Hepatocyte (in vitro differentiated cells): ENCODE data around the gene NKAIN2. TPM values are rescaled to one million over a fixed set of nuclear protein-coding genes. Genes with fewer than 3 reads are reported as not detected.

ENCODE experiments used
- DNase-seq: peaks from one replicate; pipeline ENCODE4 v3.0.0-alpha.2; 2016; ENCODE audit warnings: low spot score
- H2AFZ ChIP-seq: fragments of 200-600 bp; sonication (generic); 2 replicates; pipeline ENCODE4 v1.6.0; 2016; ENCODE audit warnings: antibody characterized with exemption, mild to moderate bottlenecking
- H3K27ac ChIP-seq: fragments of 200-600 bp; sonication (generic); 2 replicates; pipeline ENCODE4 v1.5.1; 2016; ENCODE audit warnings: mild to moderate bottlenecking
- H3K27me3 ChIP-seq: fragments of 200-600 bp; sonication (generic); 2 replicates; pipeline ENCODE4 v1.6.1; 2016
- H3K36me3 ChIP-seq: fragments of 200-600 bp; sonication (generic); replicated peaks from 2 replicates; pipeline ENCODE4 v1.5.1; 2016; ENCODE audit warnings: low read depth; ENCODE audit not compliant: insufficient read depth
- H3K4me1 ChIP-seq: fragments of 200-600 bp; sonication (generic); 2 replicates; pipeline ENCODE4 v1.5.1; 2016; ENCODE audit warnings: mild to moderate bottlenecking, moderate library complexity; ENCODE audit not compliant: insufficient read depth
- H3K4me2 ChIP-seq: fragments of 200-600 bp; sonication (generic); 2 replicates; pipeline ENCODE4 v1.6.0; 2016
- H3K4me3 ChIP-seq: fragments of 200-600 bp; sonication (generic); 2 replicates; pipeline ENCODE4 v1.5.1; 2016; ENCODE audit warnings: mild to moderate bottlenecking
- H3K79me2 ChIP-seq: fragments of 200-600 bp; sonication (generic); 2 replicates; pipeline ENCODE4 v1.6.0; 2017; ENCODE audit warnings: mild to moderate bottlenecking
- H3K9me2 ChIP-seq: fragments of 200-600 bp; sonication (generic); replicated peaks from 2 replicates; pipeline ENCODE4 v1.6.0; 2017; ENCODE audit warnings: mild to moderate bottlenecking; ENCODE audit not compliant: insufficient read depth
- H3K9me3 ChIP-seq: fragments of 200-600 bp; sonication (generic); 2 replicates; pipeline ENCODE4 v1.5.1; 2016; ENCODE audit warnings: low read depth, mild to moderate bottlenecking
- H4K20me1 ChIP-seq: fragments of 200-600 bp; sonication (generic); 2 replicates; pipeline ENCODE4 v1.6.0; 2016; ENCODE audit warnings: mild to moderate bottlenecking; ENCODE audit not compliant: insufficient read depth, poor library complexity, severe bottlenecking
- CTCF ChIP-seq: fragments of 200-600 bp; sonication (generic); IDR thresholded peaks from 2 replicates; pipeline ENCODE4 v1.5.1; 2016; ENCODE audit warnings: antibody characterized with exemption, mild to moderate bottlenecking; ENCODE audit not compliant: poor library complexity
- EZH2 ChIP-seq: fragments of 200-600 bp; sonication (generic); IDR thresholded peaks from 2 replicates; pipeline ENCODE4 v1.6.1; 2016; ENCODE audit warnings: antibody characterized with exemption, mild to moderate bottlenecking, borderline replicate concordance
- EZH2phosphoT487 ChIP-seq: fragments of 200-600 bp; sonication (generic); IDR thresholded peaks from one replicate; pipeline ENCODE4 v1.6.1; 2018; ENCODE audit warnings: antibody characterized with exemption, mild to moderate bottlenecking, low read depth, moderate library complexity; ENCODE audit not compliant: unreplicated experiment, severe bottlenecking
- WGBS: methylation state at CpG from one replicate; pipeline ENCODE4 v1.1.6; 2016; ENCODE audit warnings: low lambda C conversion rate; ENCODE audit errors: missing lambda C conversion rate; 5-methylcytosine and 5-hydroxymethylcytosine counted together
- polyA plus RNA-seq: library from polyadenylated mRNA; unstranded; fragments of >200 nt; fragmentation: Nextera tagmentation; extraction: Ambion mirVana; gene quantifications from 2 replicates; pipeline ENCODE4 v1.2.1, GENCODE V29; 2016
- total RNA-seq: library from RNA; depleted of rRNA; stranded (reverse); fragments of >200 nt; gene quantifications from 2 replicates; pipeline ENCODE4 v1.2.3, GENCODE V29; 2014

Gene NKAIN2
- total and polyA plus RNA-seq, 2 experiments from 2014 or later = 0.48 to 2.6 TPM

GRCh38 chr6:124573953-124574352 lies 770.3 kb downstream of the NKAIN2 start:
- Histone ChIP-seq H3K9me3 (no peaks in the 10 kb centered on the region), H3K79me2 (no peaks in the 10 kb centered on the region), H3K9me2 (no peaks in the 10 kb centered on the region), H3K27me3 (no peaks in the 10 kb centered on the region), H4K20me1 (no peaks in the 10 kb centered on the region), H3K4me2 (no peak overlapping the region), H3K4me1 (no peaks in the 10 kb centered on the region), H3K27ac (no peak overlapping the region), H3K4me3 (no peak overlapping the region), H2AFZ (no peak overlapping the region), H3K36me3 (no peaks in the 10 kb centered on the region)
- WGBS = 84% methylated on average over 1 of the region's 1 CpG
- no peak for DNase-seq
- no peak for TF ChIP-seq EZH2
- no peak for TF ChIP-seq EZH2phosphoT487
- TF ChIP-seq CTCF = no peak

- Histone ChIP-seq H4K20me1 (no peaks in the 10 kb centered on the region), H3K27me3 (no peaks in the 10 kb centered on the region), H3K36me3 (no peaks in the 10 kb centered on the region), H3K4me2 (no peak overlapping the region), H3K27ac (no peak overlapping the region), H3K79me2 (no peaks in the 10 kb centered on the region), H2AFZ (no peak overlapping the region), H3K9me3 (no peaks in the 10 kb centered on the region), H3K9me2 (no peaks in the 10 kb centered on the region), H3K4me1 (no peaks in the 10 kb centered on the region), H3K4me3 (no peak overlapping the region)
- no peak for DNase-seq
- 87% methylated on average over 2 of the region's 2 CpGs for whole genome bisulfite sequencing
- no peak for TF ChIP-seq EZH2
- no peak for TF ChIP-seq EZH2phosphoT487
- TF ChIP-seq CTCF = no peak
These were observed 774.1 kb downstream of the NKAIN2 start for GRCh38 chr6:124577734-124578281.

- no peak for DNase-seq
- no peaks in the 10 kb centered on the region for H3K9me2 ChIP-seq
- 41% methylated on average over 2 of the region's 2 CpGs for WGBS
These were observed 786.3 kb downstream of the NKAIN2 start for GRCh38 chr6:124590001-124590400.

More at GRCh38 chr6:124590001-124590400, 786.3 kb downstream of the NKAIN2 start:
- Histone ChIP-seq H4K20me1 (no peaks in the 10 kb centered on the region), H2AFZ (no peak overlapping the region), H3K9me3 (no peaks in the 10 kb centered on the region), H3K36me3 (no peaks in the 10 kb centered on the region), H3K27me3 (no peaks in the 10 kb centered on the region), H3K4me1 (no peaks in the 10 kb centered on the region), H3K4me2 (no peak overlapping the region), H3K4me3 (no peak overlapping the region), H3K79me2 (no peaks in the 10 kb centered on the region), H3K27ac (no peak overlapping the region)
- TF ChIP-seq EZH2phosphoT487 (no peak), CTCF (no peak), EZH2 (no peak)
